Colonic mucosa (tissue), 4 donors: ENCODE data around the gene RNASE11. TPM values are rescaled to one million over a fixed set of nuclear protein-coding genes. Genes with fewer than 3 reads are reported as not detected.
"Not testable (repeated sequence)": the region's sequence is repeated elsewhere in the genome, so short reads cannot be mapped to it uniquely, and the experiment has no call there.

Experiments used
- DNase-seq: peaks from one replicate; pipeline ENCODE4 v3.0.0-alpha.2; 2020
- H3K27ac ChIP-seq: fragments of 200-600 bp; one replicate; pipeline ENCODE4 v1.8.0; 2021
- H3K27me3 ChIP-seq: fragments of 200-600 bp; one replicate; pipeline ENCODE4 v1.8.0; 2021
- H3K36me3 ChIP-seq: fragments of 200-600 bp; one replicate; pipeline ENCODE4 v1.8.0; 2021
- H3K4me1 ChIP-seq: fragments of 200-600 bp; one replicate; pipeline ENCODE4 v1.8.0; 2021; ENCODE audit warnings: mild to moderate bottlenecking
- H3K4me3 ChIP-seq: fragments of 200-600 bp; one replicate; pipeline ENCODE4 v1.8.0; 2021
- H3K9ac ChIP-seq, 2 donors: one replicate each; pipeline ENCODE4 v1.7.0; 2013; ENCODE audit warnings: control low read depth in 2 of 2, low read depth in 2 of 2, low read length in 2 of 2
- H3K9me3 ChIP-seq: fragments of 200-600 bp; one replicate; pipeline ENCODE4 v1.8.0; 2021
- intact Hi-C: fragments of 100-400 bp; cut with DNase I; formaldehyde crosslinking; loops from one replicate; pipeline ENCODE4 v1.14.1; 2022
- total RNA-seq, 2 donors: library from RNA; stranded (reverse); fragmentation: NEBNext Ultra II Directional in 1 of 2; extraction: Animal tissue kit (Norgen Biotek cat#: 25700) in 1 of 2; gene quantifications; one replicate each; pipeline ENCODE4 v1.2.1, GENCODE V29; 2021
- TF ChIP-seq, protein P1 (sequence below): fragments of 200-600 bp; IDR thresholded peaks from one replicate; pipeline ENCODE4 v1.8.0; 2022; ENCODE audit warnings: antibody characterized with exemption, mild to moderate bottlenecking
- donor health status: healthy.
- donor health status: DM: no; HTN: no; CAD: no.
- donor health status: DM: no; HTN: no; CAD: no.

RNASE11 gene
- total RNA-seq, 2 donors from 2014 or later = not detected

DNA sequence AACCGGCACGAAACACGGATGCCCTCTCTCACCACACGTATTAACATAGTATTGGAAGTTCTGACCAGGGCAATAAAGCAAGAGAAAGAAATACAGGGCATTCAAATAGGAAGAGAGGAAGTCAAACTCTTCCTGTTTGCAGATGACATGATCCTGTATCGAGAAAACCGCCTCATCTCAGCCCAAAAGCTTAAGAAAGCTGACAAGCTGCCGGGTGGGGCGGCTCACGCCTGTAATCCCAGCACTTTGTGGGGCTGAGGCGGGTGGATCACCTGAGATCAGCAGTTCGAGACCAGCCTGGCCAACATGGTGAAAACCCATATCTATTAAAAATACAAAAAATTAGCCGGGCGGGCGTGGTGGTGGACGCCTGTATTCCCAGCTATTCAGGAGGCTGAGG is 36.0 kb upstream of the RNASE11 start:
- no peak overlapping the region for H3K27ac ChIP-seq
- H3K4me3 ChIP-seq = no peak overlapping the region
- no peaks in the 10 kb centered on the region for H3K27me3 ChIP-seq
- DNase-seq = no peak
- H3K36me3 ChIP-seq = no peaks in the 10 kb centered on the region
- TF ChIP-seq, protein P1, sequence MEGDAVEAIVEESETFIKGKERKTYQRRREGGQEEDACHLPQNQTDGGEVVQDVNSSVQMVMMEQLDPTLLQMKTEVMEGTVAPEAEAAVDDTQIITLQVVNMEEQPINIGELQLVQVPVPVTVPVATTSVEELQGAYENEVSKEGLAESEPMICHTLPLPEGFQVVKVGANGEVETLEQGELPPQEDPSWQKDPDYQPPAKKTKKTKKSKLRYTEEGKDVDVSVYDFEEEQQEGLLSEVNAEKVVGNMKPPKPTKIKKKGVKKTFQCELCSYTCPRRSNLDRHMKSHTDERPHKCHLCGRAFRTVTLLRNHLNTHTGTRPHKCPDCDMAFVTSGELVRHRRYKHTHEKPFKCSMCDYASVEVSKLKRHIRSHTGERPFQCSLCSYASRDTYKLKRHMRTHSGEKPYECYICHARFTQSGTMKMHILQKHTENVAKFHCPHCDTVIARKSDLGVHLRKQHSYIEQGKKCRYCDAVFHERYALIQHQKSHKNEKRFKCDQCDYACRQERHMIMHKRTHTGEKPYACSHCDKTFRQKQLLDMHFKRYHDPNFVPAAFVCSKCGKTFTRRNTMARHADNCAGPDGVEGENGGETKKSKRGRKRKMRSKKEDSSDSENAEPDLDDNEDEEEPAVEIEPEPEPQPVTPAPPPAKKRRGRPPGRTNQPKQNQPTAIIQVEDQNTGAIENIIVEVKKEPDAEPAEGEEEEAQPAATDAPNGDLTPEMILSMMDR = no peak
- peaks cover 4% of the 10 kb centered on the region for H3K4me1 ChIP-seq
- intact Hi-C loops = no loop called here
- no peaks in the 10 kb centered on the region for H3K9me3 ChIP-seq
- H3K9ac ChIP-seq = no peak overlapping the region

DNA sequence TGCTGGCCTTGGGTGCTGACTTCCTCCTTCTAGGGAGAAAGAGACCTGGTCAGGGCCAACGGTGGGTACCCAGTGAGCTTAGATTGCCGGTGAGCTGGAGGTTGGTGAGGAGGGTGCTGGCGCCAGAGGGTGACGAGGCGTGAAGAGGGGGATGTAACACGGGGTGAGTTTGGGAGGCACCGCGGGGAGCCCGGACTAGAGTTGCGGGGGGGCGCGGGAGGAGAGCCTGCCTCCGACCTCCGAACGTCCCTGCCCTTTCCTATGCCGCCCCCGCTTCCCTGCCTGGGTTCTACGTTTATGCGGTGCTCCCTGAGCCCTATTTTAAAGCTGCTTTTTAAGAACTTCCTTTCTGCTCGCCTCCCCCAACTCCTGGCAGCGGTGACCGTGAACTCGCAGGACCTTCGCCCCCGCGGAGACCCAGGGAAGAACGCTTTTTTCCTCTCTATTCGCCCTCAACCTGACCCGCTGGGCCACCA is 35.1 kb upstream of the RNASE11 start:
- H3K4me1 ChIP-seq = peaks cover 4% of the 10 kb centered on the region
- no peaks in the 10 kb centered on the region for H3K27me3 ChIP-seq
- H3K36me3 ChIP-seq = no peaks in the 10 kb centered on the region
- no peak overlapping the region for H3K27ac ChIP-seq
- DNase-seq = no peak
- H3K9ac ChIP-seq = no peak overlapping the region
- intact Hi-C loops = no loop called here
- TF ChIP-seq, protein P1 = no peak
- no peaks in the 10 kb centered on the region for H3K9me3 ChIP-seq
- no peak overlapping the region for H3K4me3 ChIP-seq

DNA sequence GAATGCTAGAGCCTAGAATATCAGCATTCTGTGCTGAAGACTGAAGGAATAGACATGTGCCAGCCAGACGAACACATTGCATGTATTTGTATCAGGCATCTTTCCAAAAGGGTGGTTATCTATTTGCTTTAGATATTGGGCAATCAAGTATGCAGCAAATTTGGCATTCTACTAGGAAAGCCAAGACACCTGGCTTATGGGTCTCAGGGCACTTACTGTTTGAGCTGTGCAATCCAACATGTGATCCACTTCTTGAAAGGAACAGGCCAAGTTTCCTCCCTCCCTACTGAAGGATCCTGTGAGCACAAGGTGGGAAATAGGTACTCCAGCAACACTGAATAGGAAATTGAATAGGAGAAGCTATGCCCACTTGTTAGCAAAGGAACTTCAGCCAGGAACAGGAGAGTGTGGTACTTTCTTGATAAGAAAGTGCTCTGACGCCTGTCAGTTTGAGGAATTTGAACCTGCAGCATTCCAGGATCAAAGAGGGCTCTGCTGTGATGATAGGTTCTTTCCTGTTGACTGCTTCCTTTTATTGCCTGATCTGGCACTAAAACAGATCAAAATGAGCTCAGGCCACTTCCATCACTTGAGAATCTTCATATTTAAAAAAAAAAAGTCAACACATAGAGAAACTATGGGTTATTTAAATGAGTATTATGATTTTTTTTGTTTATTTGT is 33.1 kb upstream of the RNASE11 start:
- intact Hi-C loops = no loop called here
- no peaks in the 10 kb centered on the region for H3K9me3 ChIP-seq
- no peaks in the 10 kb centered on the region for H3K36me3 ChIP-seq
- DNase-seq = peak; percentile 43
- H3K27me3 ChIP-seq = no peaks in the 10 kb centered on the region
- no peak overlapping the region for H3K9ac ChIP-seq
- no peak overlapping the region for H3K27ac ChIP-seq
- TF ChIP-seq, protein P1 = no peak
- H3K4me1 ChIP-seq = peaks cover 4% of the 10 kb centered on the region
- H3K4me3 ChIP-seq = no peak overlapping the region

DNA sequence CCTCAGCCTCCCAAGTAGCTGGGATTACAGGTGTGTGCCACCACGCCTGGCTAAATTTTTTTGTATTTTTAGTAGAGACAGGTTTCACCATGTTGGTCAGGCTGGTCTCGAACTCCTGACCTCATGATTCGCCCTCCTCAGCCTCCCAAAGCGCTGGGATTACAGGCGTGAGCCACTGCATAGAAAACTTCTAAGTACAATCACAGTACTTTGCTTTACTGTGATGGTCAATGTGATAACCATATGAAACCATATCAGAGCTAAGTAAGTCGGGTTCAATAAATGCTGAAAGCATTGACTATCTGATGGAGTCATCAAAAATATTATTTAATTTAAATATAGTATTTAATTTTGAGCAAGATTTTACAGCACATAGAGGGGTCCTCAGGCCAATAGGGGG is 31.9 kb upstream of the RNASE11 start:
- H3K9me3 ChIP-seq, intact Hi-C loops, H3K9ac ChIP-seq, H3K27me3 ChIP-seq, H3K36me3 ChIP-seq, H3K27ac ChIP-seq, H3K4me3 ChIP-seq, DNase-seq, H3K4me1 ChIP-seq: not testable (repeated sequence)

DNA sequence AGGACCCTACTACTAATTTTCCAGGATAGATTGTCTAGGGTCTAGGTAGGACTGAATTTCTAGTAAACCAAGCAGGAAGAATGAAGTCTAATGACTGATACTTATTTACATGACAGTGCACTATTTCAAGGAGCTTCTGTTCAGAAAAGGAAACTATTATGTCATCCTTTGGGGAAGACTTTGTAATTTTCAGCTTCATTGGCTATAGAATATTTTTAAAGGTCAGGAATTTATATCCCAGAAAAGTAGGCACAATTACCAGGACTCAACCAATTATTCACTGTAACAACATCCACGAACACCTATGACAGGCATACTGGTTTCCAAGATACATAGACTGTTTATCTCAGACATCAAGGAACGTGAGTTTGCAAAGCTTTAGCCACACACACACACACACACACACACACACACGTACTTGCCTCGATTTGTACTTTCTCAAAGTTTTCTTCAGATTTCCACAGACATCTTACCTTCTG is 30.5 kb upstream of the RNASE11 start:
- Histone ChIP-seq H3K36me3 (no peaks in the 10 kb centered on the region), H3K27me3 (no peaks in the 10 kb centered on the region), H3K9me3 (no peaks in the 10 kb centered on the region), H3K27ac (no peak overlapping the region), H3K9ac (no peak overlapping the region), H3K4me1 (no peaks in the 10 kb centered on the region), H3K4me3 (no peak overlapping the region)
- TF ChIP-seq, protein P1 = no peak
- intact Hi-C loops = no loop called here
- DNase-seq = no peak
